T-cell (primary cell): ENCODE results near the gene CNTN6. TPM values are rescaled to one million over a fixed set of nuclear protein-coding genes. Genes with fewer than 3 reads are reported as not detected.

Experiments used
- ATAC-seq, 4 experiments: fragments of 200-7000 bp in 3 of 4; fragments of 150-1000 bp in 1 of 4; cut with Tn5 transposase; replicated peaks in 1 of 4; 1 replicate in 3 of 4; 2 replicates in 1 of 4; pipeline ENCODE4 v1.10.0; 2021; ENCODE audit warnings: moderate library complexity in 3 of 4, mild to moderate bottlenecking in 2 of 4, moderate number of reproducible peaks in 1 of 4
- CTCF ChIA-PET, 2 donors: fragments of 300-600 bp; sonication (Branson Sonifier 250); formaldehyde crosslinking; loops; one replicate each; lab custom pipeline; 2022; ENCODE audit warnings: antibody characterized with exemption in 2 of 2; lab: Charles Lee
- POLR2A ChIA-PET, 2 donors: fragments of 300-600 bp; sonication (Branson Sonifier 250); formaldehyde crosslinking; loops; one replicate each; lab custom pipeline; 2022; ENCODE audit warnings: antibody characterized with exemption in 2 of 2; lab: Charles Lee
- DNase-seq, 35 experiments: peaks; one replicate each; pipeline versions ENCODE4 v3.0.0 to v3.0.0-alpha.2; 2013 to 2023
- H3K27ac ChIP-seq: one replicate; pipeline ENCODE4 v1.5.1; 2013; ENCODE audit warnings: low read length
- H3K27me3 ChIP-seq, 2 experiments: replicated peaks in 1 of 2; 1 replicate in 1 of 2; 2 replicates in 1 of 2; pipeline versions ENCODE4 v1.6.1 to v1.7.0; 2013; ENCODE audit warnings: low read length in 1 of 2, mixed read lengths in 1 of 2; ENCODE audit not compliant: control insufficient read depth in 2 of 2, insufficient read depth in 2 of 2; ENCODE audit errors: extremely low read depth in 1 of 2
- H3K36me3 ChIP-seq, 2 donors: 1 replicate in 1 of 2; 2 replicates in 1 of 2; pipeline versions ENCODE4 v1.6.1 to v1.7.0; 2013; ENCODE audit warnings: low read length in 1 of 2; ENCODE audit not compliant: control insufficient read depth in 2 of 2, insufficient read depth in 1 of 2; ENCODE audit errors: extremely low read depth in 1 of 2
- H3K4me1 ChIP-seq, 2 experiments: 1 replicate in 1 of 2; 2 replicates in 1 of 2; pipeline versions ENCODE4 v1.6.1 to v1.7.0; 2013; ENCODE audit warnings: low read length in 2 of 2, mixed read lengths in 1 of 2; ENCODE audit not compliant: insufficient read depth in 2 of 2, control insufficient read depth in 1 of 2; ENCODE audit errors: extremely low read depth in 1 of 2
- H3K4me3 ChIP-seq, 2 donors: 1 replicate in 1 of 2; 2 replicates in 1 of 2; pipeline versions ENCODE4 v1.5.1 to v1.7.0; 2013; ENCODE audit warnings: mild to moderate bottlenecking in 2 of 2, low read length in 1 of 2, moderate library complexity in 1 of 2; ENCODE audit not compliant: control insufficient read depth in 1 of 2; ENCODE audit errors: extremely low read depth in 1 of 2
- H3K9me3 ChIP-seq: 2 replicates; pipeline ENCODE4 v1.7.0; 2013
- H3K27ac Mint-ChIP-seq, 2 donors: one replicate each; pipeline ENCODE4 v1.8.0; 2020 to 2021; ENCODE audit warnings: mild to moderate bottlenecking in 2 of 2, mixed read lengths in 2 of 2
- H3K27me3 Mint-ChIP-seq, 2 donors: one replicate each; pipeline ENCODE4 v1.8.0; 2021 to 2022; ENCODE audit warnings: mixed read lengths in 2 of 2
- H3K36me3 Mint-ChIP-seq: one replicate; pipeline ENCODE4 v1.8.0; 2021; ENCODE audit warnings: mixed read lengths
- H3K4me1 Mint-ChIP-seq, 3 donors: one replicate each; pipeline ENCODE4 v1.8.0; 2020 to 2022; ENCODE audit warnings: mixed read lengths in 3 of 3, mild to moderate bottlenecking in 1 of 3
- H3K4me3 Mint-ChIP-seq, 3 donors: one replicate each; pipeline ENCODE4 v1.8.0; 2020 to 2022; ENCODE audit warnings: mild to moderate bottlenecking in 3 of 3, mixed read lengths in 3 of 3, moderate library complexity in 3 of 3
- H3K9me3 Mint-ChIP-seq, 3 donors: one replicate each; pipeline ENCODE4 v1.8.0; 2020 to 2022; ENCODE audit warnings: mixed read lengths in 3 of 3
- WGBS: methylation state at CpG from one replicate; pipeline ENCODE4 v1.1.5; 2013; ENCODE audit warnings: missing lambda C conversion rate; ENCODE audit not compliant: insufficient coverage; 5-methylcytosine and 5-hydroxymethylcytosine counted together
- total RNA-seq, 35 experiments: library from RNA in 6 of 35; stranded (reverse) in 6 of 35; fragments of 120-200 nt in 1 of 35; gene quantifications; one replicate each; pipeline versions ENCODE4 v1.2.1 to v1.2.4 and lab custom pipeline; 2013 to 2026

The CNTN6 gene
- total RNA-seq, 5 donors from 2014 or later (not counting 1 experiment from before 2014, with no cell fraction given): not detected

- H3K9me3 ChIP-seq: no peaks in the 10 kb centered on the region
- Mint-ChIP-seq H3K27ac (no peak overlapping the region), H3K4me3 (no peak overlapping the region), H3K36me3 (no peaks in the 10 kb centered on the region), H3K27me3 (no peaks in the 10 kb centered on the region), H3K9me3 (peaks cover 3 to 7% (median 5%) of the 10 kb centered on the region in 3 donors), H3K4me1 (no peaks in the 10 kb centered on the region)
- POLR2A ChIA-PET: no interaction called here
- H3K36me3 ChIP-seq: no peaks in the 10 kb centered on the region
- H3K4me3 ChIP-seq: no peak overlapping the region
- no peaks in the 10 kb centered on the region for H3K4me1 ChIP-seq
- no peaks in the 10 kb centered on the region for H3K27me3 ChIP-seq
- no CpG with 5 or more reads among the region's 3 CpGs for WGBS
- ATAC-seq: no peak
- no peak overlapping the region for H3K27ac ChIP-seq
- no peak for DNase-seq
- CTCF ChIA-PET: no interaction called here
Measured at GRCh38 chr3:1355691-1356090, 262.9 kb downstream of the CNTN6 start.

GRCh38 chr3:1356101-1356500, 263.3 kb downstream of the CNTN6 start:
- POLR2A ChIA-PET: no interaction called here
- ATAC-seq: no peak
- WGBS: no CpG with 5 or more reads among the region's 3 CpGs

GRCh38 chr3:1365528-1365927, 272.7 kb downstream of the CNTN6 start:
- no peak overlapping the region for H3K4me3 ChIP-seq
- H3K27me3 ChIP-seq: no peaks in the 10 kb centered on the region
- ChIA-PET POLR2A (interaction anchor here in 1 of 2 donors (0.5 kb wide), 1 partner anchor 1032 kb away, joined by 4 read pairs; no protein-coding TSS in a partner anchor), CTCF (no interaction called here)
- no peaks in the 10 kb centered on the region for H3K9me3 ChIP-seq
- ATAC-seq (no peak), DNase-seq (no peak)
- no peaks in the 10 kb centered on the region for H3K36me3 ChIP-seq
- H3K4me1 ChIP-seq: no peaks in the 10 kb centered on the region
- H3K4me3 Mint-ChIP-seq: no peak overlapping the region
- no peaks in the 10 kb centered on the region for H3K36me3 Mint-ChIP-seq
- no peak overlapping the region for H3K27ac ChIP-seq
- WGBS: no CpG with 5 or more reads among the region's 2 CpGs
- no peaks in the 10 kb centered on the region for H3K4me1 Mint-ChIP-seq
- no peak overlapping the region for H3K27ac Mint-ChIP-seq
- no peaks in the 10 kb centered on the region for H3K27me3 Mint-ChIP-seq
- peaks cover 4 to 15% (median 6%) of the 10 kb centered on the region in 3 donors for H3K9me3 Mint-ChIP-seq

More at GRCh38 chr3:1356101-1356500, 263.3 kb downstream of the CNTN6 start:
- Histone ChIP-seq H3K4me1 (no peaks in the 10 kb centered on the region), H3K27me3 (no peaks in the 10 kb centered on the region), H3K9me3 (no peaks in the 10 kb centered on the region), H3K4me3 (no peak overlapping the region), H3K36me3 (no peaks in the 10 kb centered on the region), H3K27ac (no peak overlapping the region)
- Mint-ChIP-seq H3K27me3 (no peaks in the 10 kb centered on the region), H3K27ac (no peak overlapping the region), H3K9me3 (peaks cover 5 to 11% (median 6%) of the 10 kb centered on the region in 3 donors), H3K4me3 (no peak overlapping the region), H3K36me3 (no peaks in the 10 kb centered on the region), H3K4me1 (no peaks in the 10 kb centered on the region)
- DNase-seq: no peak
- CTCF ChIA-PET: no interaction called here

- CTCF ChIA-PET: no interaction called here
- POLR2A ChIA-PET: interaction anchor here in 1 of 2 donors (0.6 kb wide), 1 partner anchor 39 kb away, joined by 3 read pairs; no protein-coding TSS in a partner anchor
- H3K9me3 ChIP-seq: no peaks in the 10 kb centered on the region
Measured at GRCh38 chr3:1374471-1374870, 281.6 kb downstream of the CNTN6 start.

GRCh38 chr3:1375145-1375544, 282.3 kb downstream of the CNTN6 start:
- H3K4me3 Mint-ChIP-seq: no peak overlapping the region
- H3K9me3 Mint-ChIP-seq: peaks cover 3 to 26% (median 10%) of the 10 kb centered on the region in 3 donors
- H3K4me1 ChIP-seq: no peaks in the 10 kb centered on the region
- no peaks in the 10 kb centered on the region for H3K27me3 Mint-ChIP-seq
- ATAC-seq (no peak), DNase-seq (no peak)
- H3K36me3 ChIP-seq: no peaks in the 10 kb centered on the region
- POLR2A ChIA-PET: no interaction called here
- H3K4me1 Mint-ChIP-seq: no peaks in the 10 kb centered on the region
- no peaks in the 10 kb centered on the region for H3K36me3 Mint-ChIP-seq
- no peaks in the 10 kb centered on the region for H3K27me3 ChIP-seq
- CTCF ChIA-PET: no interaction called here
- H3K27ac Mint-ChIP-seq: no peak overlapping the region
- H3K27ac ChIP-seq: no peak overlapping the region
- no CpG with 5 or more reads among the region's 1 CpG for WGBS
- H3K4me3 ChIP-seq: no peak overlapping the region
- no peaks in the 10 kb centered on the region for H3K9me3 ChIP-seq

More at GRCh38 chr3:1374471-1374870, 281.6 kb downstream of the CNTN6 start:
- no peaks in the 10 kb centered on the region for H3K36me3 ChIP-seq
- H3K27ac ChIP-seq: no peak overlapping the region
- no peaks in the 10 kb centered on the region for H3K36me3 Mint-ChIP-seq
- 100% methylated on average over 1 of the region's 2 CpGs for WGBS
- no peaks in the 10 kb centered on the region for H3K27me3 Mint-ChIP-seq
- H3K4me1 ChIP-seq: no peaks in the 10 kb centered on the region
- no peaks in the 10 kb centered on the region for H3K27me3 ChIP-seq
- ATAC-seq (no peak), DNase-seq (no peak)
- peaks cover 3 to 22% (median 10%) of the 10 kb centered on the region in 3 donors for H3K9me3 Mint-ChIP-seq
- no peak overlapping the region for H3K4me3 Mint-ChIP-seq
- H3K27ac Mint-ChIP-seq: no peak overlapping the region
- no peak overlapping the region for H3K4me3 ChIP-seq
- H3K4me1 Mint-ChIP-seq: no peaks in the 10 kb centered on the region

DNA sequence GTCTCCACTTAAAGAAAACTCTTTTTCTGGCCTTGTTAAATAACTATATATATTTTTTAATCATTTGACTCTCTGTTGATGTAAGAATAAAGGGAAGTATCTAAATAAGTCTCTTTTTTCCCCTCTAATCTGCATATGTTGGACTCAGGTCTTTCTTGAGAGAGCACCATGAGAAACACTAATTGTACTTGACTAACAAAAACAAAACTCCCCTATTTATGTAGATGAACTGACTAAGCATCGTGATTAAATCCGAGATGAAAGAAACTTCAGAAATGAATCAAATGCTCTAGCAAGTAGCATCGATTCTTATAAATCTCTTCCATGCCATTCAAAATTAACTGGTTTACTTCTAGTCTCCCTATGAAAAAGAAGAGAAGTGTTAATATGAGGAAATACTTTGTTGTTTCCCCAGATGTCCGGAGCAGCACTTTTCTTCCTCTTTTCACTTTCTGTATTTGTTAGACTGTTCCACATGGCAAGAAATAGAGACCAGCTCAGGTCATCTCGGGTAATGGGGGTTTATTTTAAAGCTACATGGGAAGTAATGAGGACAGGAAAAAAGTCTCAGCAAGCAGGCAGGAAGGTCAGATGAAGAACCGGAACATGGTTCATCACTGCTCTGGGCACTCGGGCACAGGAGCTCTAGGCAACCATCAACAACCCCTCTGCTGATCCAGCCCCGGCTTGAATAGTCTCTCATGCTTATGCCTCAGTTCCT, 288.3 kb downstream of the CNTN6 start:
- Histone ChIP-seq H3K27me3 (no peaks in the 10 kb centered on the region), H3K9me3 (no peaks in the 10 kb centered on the region), H3K27ac (no peak overlapping the region), H3K36me3 (no peaks in the 10 kb centered on the region), H3K4me1 (no peaks in the 10 kb centered on the region), H3K4me3 (no peak overlapping the region)
- POLR2A ChIA-PET: no interaction called here
- H3K4me3 Mint-ChIP-seq: no peak overlapping the region
- H3K4me1 Mint-ChIP-seq: no peaks in the 10 kb centered on the region
- H3K36me3 Mint-ChIP-seq: no peaks in the 10 kb centered on the region
- ATAC-seq (no peak), DNase-seq (no peak)
- WGBS: 86% methylated on average over 2 of the region's 8 CpGs
- CTCF ChIA-PET: no interaction called here
- no peak overlapping the region for H3K27ac Mint-ChIP-seq
- no peaks in the 10 kb centered on the region for H3K27me3 Mint-ChIP-seq
- peaks cover 4 to 18% (median 6%) of the 10 kb centered on the region in 3 donors for H3K9me3 Mint-ChIP-seq
